Measurements from ENCODE around the gene MARCHF9.

GRCh38 chr12:57733928-57734327, 21.0 kb upstream of the MARCHF9 start:
- no peak for TF ChIP-seq CTCF (IDR thresholded peaks at IDR 0.05)
- no peak for TF ChIP-seq EZH2 (IDR thresholded peaks at IDR 0.05; ENCODE audit: borderline replicate concordance, insufficient read depth, low read depth, low read length, poor library complexity, severe bottlenecking)
